HG02884 (cell line): ENCODE data around the gene KCNMA1.

Experiments
- ATAC-seq: cut with Tn5 transposase; IDR thresholded peaks from one replicate; pipeline ENCODE4 v1.9.1; 2021; ENCODE audit warnings: mild to moderate bottlenecking, moderate library complexity; ENCODE audit not compliant: unreplicated experiment

Gene KCNMA1

GRCh38 chr10:77106676-77107075 lies 530.9 kb downstream of the KCNMA1 start:
- no peak for ATAC-seq

- ATAC-seq = no peak
These were observed 531.8 kb downstream of the KCNMA1 start for GRCh38 chr10:77105761-77106221.

GRCh38 chr10:77104459-77104980 lies 533.1 kb downstream of the KCNMA1 start:
- no peak for ATAC-seq

GRCh38 chr10:77103213-77103612 lies 534.4 kb downstream of the KCNMA1 start:
- no peak for ATAC-seq

GRCh38 chr10:77101341-77101740 lies 536.3 kb downstream of the KCNMA1 start:
- no peak for ATAC-seq

GRCh38 chr10:77099136-77099535 lies 538.5 kb downstream of the KCNMA1 start:
- ATAC-seq = no peak

GRCh38 chr10:77097625-77098024 lies 540.0 kb downstream of the KCNMA1 start:
- ATAC-seq = no peak

GRCh38 chr10:77093126-77093525 lies 544.5 kb downstream of the KCNMA1 start:
- ATAC-seq = no peak

- no peak for ATAC-seq
These were observed 545.9 kb downstream of the KCNMA1 start for GRCh38 chr10:77091597-77092165.

GRCh38 chr10:77090381-77091356 lies 546.9 kb downstream of the KCNMA1 start:
- ATAC-seq = no peak

GRCh38 chr10:77087366-77087765 lies 550.2 kb downstream of the KCNMA1 start:
- ATAC-seq = no peak

- ATAC-seq = no peak
These were observed 551.5 kb downstream of the KCNMA1 start for GRCh38 chr10:77086081-77086480.

- no peak for ATAC-seq
These were observed 552.3 kb downstream of the KCNMA1 start for GRCh38 chr10:77085344-77085743.

- no peak for ATAC-seq
These were observed 553.0 kb downstream of the KCNMA1 start for GRCh38 chr10:77084431-77085144.

GRCh38 chr10:77082601-77083252 lies 554.9 kb downstream of the KCNMA1 start:
- ATAC-seq = no peak

GRCh38 chr10:77081481-77081891 lies 556.1 kb downstream of the KCNMA1 start:
- ATAC-seq = no peak

- no peak for ATAC-seq
These were observed 557.1 kb downstream of the KCNMA1 start for GRCh38 chr10:77080361-77081027.

GRCh38 chr10:77079592-77080300 lies 557.9 kb downstream of the KCNMA1 start:
- no peak for ATAC-seq

- no peak for ATAC-seq
These were observed 560.2 kb downstream of the KCNMA1 start for GRCh38 chr10:77077316-77077945.
